Body of pancreas (tissue), 4 donors: ENCODE results near the gene NEK7.

Experiments
- CTCF ChIP-seq, 7 experiments: fragments of 450-650 bp in 4 of 7; fragments of 200-600 bp in 3 of 7; sonication (generic) in 3 of 7; IDR thresholded peaks; one replicate each; pipeline ENCODE4 v1.5.1; 2016 to 2019; ENCODE audit warnings: antibody characterized with exemption in 7 of 7
- POLR2A ChIP-seq, 3 donors: fragments of 450-650 bp; IDR thresholded peaks; one replicate each; pipeline ENCODE4 v1.6.1; 2016; ENCODE audit warnings: antibody characterized with exemption in 3 of 3, mild to moderate bottlenecking in 2 of 3

GRCh38 chr1:198175423-198176170 lies 18.8 kb downstream of the NEK7 start:
- TF ChIP-seq POLR2A (IDR thresholded peaks at IDR 0.05) (no peak), CTCF (IDR thresholded peaks at IDR 0.05) (no peak)
